ENCODE results near the gene SAT2.
A peak's percentile ranks its signal among the peaks of the same experiment; 100 is the strongest.

The SAT2 gene

GRCh38 chr17:7627250-7628121 lies at the start of gene SAT2:
TSS of gene SAT2 (minus strand) at chr17:7627821. CDS start at chr17:7627635, 186 bp downstream.
- DNase-seq: peak; percentile 91 to 92

- no peak for DNase-seq
Measured at GRCh38 chr17:7676533-7676932, 48.9 kb upstream of the SAT2 start.

DNA sequence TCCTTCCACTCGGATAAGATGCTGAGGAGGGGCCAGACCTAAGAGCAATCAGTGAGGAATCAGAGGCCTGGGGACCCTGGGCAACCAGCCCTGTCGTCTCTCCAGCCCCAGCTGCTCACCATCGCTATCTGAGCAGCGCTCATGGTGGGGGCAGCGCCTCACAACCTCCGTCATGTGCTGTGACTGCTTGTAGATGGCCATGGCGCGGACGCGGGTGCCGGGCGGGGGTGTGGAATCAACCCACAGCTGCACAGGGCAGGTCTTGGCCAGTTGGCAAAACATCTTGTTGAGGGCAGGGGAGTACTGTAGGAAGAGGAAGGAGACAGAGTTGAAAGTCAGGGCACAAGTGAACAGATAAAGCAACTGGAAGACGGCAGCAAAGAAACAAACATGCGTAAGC lies 47.3 kb upstream of the SAT2 start:
- DNase-seq: no peak

GRCh38 chr17:7673239-7673638 lies 45.6 kb upstream of the SAT2 start:
- peak; percentile 33 to 41 for DNase-seq

GRCh38 chr17:7668482-7668881 lies 40.9 kb upstream of the SAT2 start:
- DNase-seq: no peak

DNA sequence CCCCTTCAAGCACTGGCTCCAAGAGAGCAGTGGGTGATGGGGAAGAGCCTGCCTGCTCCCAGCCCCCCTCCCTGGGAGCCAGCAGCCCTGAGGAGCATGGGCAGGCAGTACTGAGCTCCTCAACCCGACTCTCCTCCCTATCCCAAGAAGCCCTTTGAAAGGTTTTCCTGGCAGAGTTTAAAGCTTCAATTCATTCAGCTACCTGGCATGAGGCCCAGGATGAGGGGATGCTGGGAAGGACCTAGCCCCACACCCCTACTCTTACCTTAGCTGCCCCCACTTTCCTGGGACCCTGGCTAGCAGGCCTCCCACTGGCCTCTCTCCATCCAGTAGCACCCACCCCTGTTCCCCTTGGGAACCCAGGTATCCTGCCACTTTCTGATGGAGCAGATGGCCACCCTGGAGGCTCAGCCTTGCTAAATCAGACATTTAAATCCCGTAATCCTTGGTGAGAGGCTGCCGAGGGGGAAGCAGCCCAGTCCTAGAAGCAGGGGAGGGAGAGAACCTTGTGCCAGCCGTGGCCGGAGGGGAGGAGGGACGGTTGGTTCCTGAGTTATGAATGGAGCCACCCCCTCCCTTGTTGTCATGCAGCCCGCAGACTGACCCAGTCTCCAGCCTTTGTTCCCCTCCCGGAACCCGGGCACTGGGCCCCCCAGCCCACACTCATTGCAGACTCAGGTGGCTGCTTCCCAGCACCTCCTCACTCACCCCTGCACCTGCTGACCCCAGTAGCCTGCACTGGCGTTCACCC lies 40.2 kb upstream of the SAT2 start:
- DNase-seq: no peak

- DNase-seq: no peak
Measured at GRCh38 chr17:7656958-7657609, 29.5 kb upstream of the SAT2 start.

DNA sequence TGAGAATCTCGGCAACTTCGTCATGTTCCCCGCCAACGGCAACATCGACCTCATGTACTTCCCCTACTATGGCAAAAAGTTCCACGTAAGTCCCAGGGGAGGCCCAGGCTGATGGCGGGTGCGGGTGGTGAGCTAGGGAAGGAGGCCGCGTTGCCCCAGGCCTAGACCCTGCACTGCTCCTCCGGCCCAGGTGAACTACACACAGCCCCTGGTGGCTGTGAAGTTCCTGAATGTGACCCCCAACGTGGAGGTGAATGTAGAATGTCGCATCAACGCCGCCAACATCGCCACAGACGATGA lies 27.9 kb upstream of the SAT2 start:
- DNase-seq: no peak

GRCh38 chr17:7654832-7655540 lies 27.4 kb upstream of the SAT2 start:
- no peak for DNase-seq

GRCh38 chr17:7652388-7653356 lies 25.1 kb upstream of the SAT2 start:
- DNase-seq: no peak

GRCh38 chr17:7651665-7652387 lies 24.2 kb upstream of the SAT2 start:
- no peak for DNase-seq

GRCh38 chr17:7651097-7651664 lies 23.6 kb upstream of the SAT2 start:
- no peak for DNase-seq

DNA sequence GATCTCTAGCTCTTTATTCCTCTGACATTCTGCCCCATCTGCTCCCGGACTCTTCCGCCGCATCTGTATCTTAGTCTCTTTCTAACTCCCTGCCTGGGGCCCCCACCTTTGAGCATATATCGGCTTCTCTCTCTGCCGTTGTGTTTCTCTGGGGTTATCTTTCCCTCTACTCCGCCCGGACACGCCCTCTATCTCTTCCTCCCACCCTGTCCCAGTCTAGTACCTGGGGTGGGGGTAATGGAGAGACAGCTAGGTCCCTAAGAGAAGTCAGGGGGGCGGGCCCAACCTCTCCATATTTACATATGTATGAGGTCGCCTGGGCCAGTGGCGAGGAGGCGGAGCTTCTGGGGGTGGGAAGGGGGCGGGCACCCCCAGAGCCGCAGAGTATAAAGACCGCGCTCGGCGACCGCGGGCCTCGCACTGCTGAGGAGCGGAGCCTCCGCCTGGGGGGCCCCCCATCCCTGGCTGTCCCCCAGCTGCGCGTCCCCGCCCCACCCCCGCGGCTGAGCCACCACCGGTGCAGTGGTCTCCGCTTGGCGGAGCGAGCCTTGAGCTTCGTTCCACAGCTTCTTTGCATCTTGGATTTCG lies 23.0 kb upstream of the SAT2 start, which contains the start of gene ATP1B2:
Gene ATP1B2, plus strand, starts transcription at position 418 of the 588 bp plus-strand sequence. CDS start 593 bp downstream, outside the sequence.
- DNase-seq: peak; percentile 77 to 79

- no peak for DNase-seq
Measured at GRCh38 chr17:7647018-7647417, 19.4 kb upstream of the SAT2 start.

GRCh38 chr17:7646457-7646856 lies 18.8 kb upstream of the SAT2 start:
- no peak for DNase-seq

GRCh38 chr17:7644775-7645174 lies 17.2 kb upstream of the SAT2 start:
- DNase-seq: peak in 1 of 2 donors; percentile 49

GRCh38 chr17:7641635-7642034 lies 14.0 kb upstream of the SAT2 start:
- peak in 1 of 2 donors; percentile 34 for DNase-seq

GRCh38 chr17:7640783-7641182 lies 13.2 kb upstream of the SAT2 start:
- no peak for DNase-seq

GRCh38 chr17:7636163-7636562 lies 8.5 kb upstream of the SAT2 start:
- no peak for DNase-seq

GRCh38 chr17:7634384-7634783 lies 6.8 kb upstream of the SAT2 start:
- DNase-seq: no peak
